ENCODE measurements around the gene KMT2C. TPM values are rescaled to one million over a fixed set of nuclear protein-coding genes. Genes with fewer than 3 reads are reported as not detected.

Gene KMT2C
- total RNA-seq, 1 donor from 2014 or later: 52.0 TPM

DNA sequence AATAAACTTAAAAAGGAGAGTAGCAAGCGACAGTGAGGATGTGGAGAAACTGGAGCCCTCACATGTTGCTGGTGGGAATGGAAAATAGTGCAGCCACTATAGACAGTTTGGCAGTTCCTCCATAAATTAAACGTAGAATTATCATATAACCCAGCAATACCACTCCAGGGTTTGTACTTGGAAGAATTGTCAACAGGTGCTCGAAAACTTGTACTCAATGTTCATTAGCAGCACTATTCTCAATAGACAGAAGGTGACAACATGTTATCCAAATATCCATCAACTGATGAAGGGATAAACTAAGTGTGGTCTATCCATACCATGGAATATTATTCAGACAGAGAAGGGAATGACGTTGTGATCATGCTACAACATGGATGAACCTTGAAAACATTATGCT, 338.5 kb downstream of the KMT2C start:
- Mint-ChIP-seq H3K27me3 (ENCODE audit: low read depth) (no peaks in the 10 kb centered on the region), H3K27ac (ENCODE audit: unreplicated experiment) (no peak overlapping the region), H3K4me3 (ENCODE audit: unreplicated experiment) (no peak overlapping the region), H3K9me3 (ENCODE audit: low read depth) (no peaks in the 10 kb centered on the region), H3K36me3 (ENCODE audit: low read depth) (peaks cover 12% of the 10 kb centered on the region), H3K4me1 (ENCODE audit: low read depth) (no peaks in the 10 kb centered on the region)
- DNase-seq (ENCODE audit: low spot score): no peak
- no peak for TF ChIP-seq CTCF (IDR thresholded peaks at IDR 0.05)

- Mint-ChIP-seq H3K4me1 (ENCODE audit: low read depth) (no peaks in the 10 kb centered on the region), H3K27ac (ENCODE audit: unreplicated experiment) (no peak overlapping the region), H3K27me3 (ENCODE audit: low read depth) (no peaks in the 10 kb centered on the region), H3K9me3 (ENCODE audit: low read depth) (peaks cover under 1% of the 10 kb centered on the region), H3K36me3 (ENCODE audit: low read depth) (peaks cover 6% of the 10 kb centered on the region), H3K4me3 (ENCODE audit: unreplicated experiment) (no peak overlapping the region)
- TF ChIP-seq CTCF (IDR thresholded peaks at IDR 0.05): no peak
- DNase-seq (ENCODE audit: low spot score): no peak
These were observed 340.0 kb downstream of the KMT2C start for GRCh38 chr7:152095771-152096170.

- H3K36me3 Mint-ChIP-seq (ENCODE audit: low read depth): peaks cover 10% of the 10 kb centered on the region
- H3K27ac Mint-ChIP-seq (ENCODE audit: unreplicated experiment): no peak overlapping the region
- no peak overlapping the region for H3K4me3 Mint-ChIP-seq (ENCODE audit: unreplicated experiment)
- H3K9me3 Mint-ChIP-seq (ENCODE audit: low read depth): peaks cover 10% of the 10 kb centered on the region
- H3K27me3 Mint-ChIP-seq (ENCODE audit: low read depth): no peaks in the 10 kb centered on the region
- no peak for DNase-seq (ENCODE audit: low spot score)
- no peak for TF ChIP-seq CTCF (IDR thresholded peaks at IDR 0.05)
- H3K4me1 Mint-ChIP-seq (ENCODE audit: low read depth): no peaks in the 10 kb centered on the region
These were observed 342.1 kb downstream of the KMT2C start for GRCh38 chr7:152093717-152094116.

DNA sequence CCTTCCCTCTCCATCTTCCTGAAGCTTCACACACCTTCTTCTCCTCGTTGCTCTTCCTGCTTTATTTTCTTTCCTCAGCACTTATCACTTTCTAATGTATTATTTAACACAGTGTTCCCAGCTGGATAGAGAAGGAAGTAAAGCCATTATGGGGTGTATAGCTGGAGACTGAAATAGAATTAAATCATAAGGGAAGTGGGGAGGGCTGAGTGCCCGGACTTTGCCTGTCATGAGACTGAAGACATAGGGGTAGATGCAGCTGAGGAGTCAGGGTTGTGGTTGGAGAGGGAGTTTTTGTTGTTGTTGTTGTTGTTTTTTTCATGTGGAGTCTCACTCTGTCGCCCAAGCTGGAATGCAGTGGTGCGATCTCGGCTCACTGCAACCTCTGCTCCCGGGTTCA, 345.1 kb downstream of the KMT2C start:
- Mint-ChIP-seq H3K4me3 (ENCODE audit: unreplicated experiment) (no peak overlapping the region), H3K9me3 (ENCODE audit: low read depth) (peaks cover 16% of the 10 kb centered on the region), H3K36me3 (ENCODE audit: low read depth) (peaks cover 9% of the 10 kb centered on the region), H3K27me3 (ENCODE audit: low read depth) (no peaks in the 10 kb centered on the region), H3K27ac (ENCODE audit: unreplicated experiment) (no peak overlapping the region), H3K4me1 (ENCODE audit: low read depth) (no peaks in the 10 kb centered on the region)
- no peak for TF ChIP-seq CTCF (IDR thresholded peaks at IDR 0.05)
- DNase-seq (ENCODE audit: low spot score): no peak

- Mint-ChIP-seq H3K36me3 (ENCODE audit: low read depth) (peaks cover 10% of the 10 kb centered on the region), H3K9me3 (ENCODE audit: low read depth) (peaks cover 16% of the 10 kb centered on the region), H3K27me3 (ENCODE audit: low read depth) (no peaks in the 10 kb centered on the region), H3K4me3 (ENCODE audit: unreplicated experiment) (no peak overlapping the region), H3K4me1 (ENCODE audit: low read depth) (no peaks in the 10 kb centered on the region), H3K27ac (ENCODE audit: unreplicated experiment) (no peak overlapping the region)
- no peak for DNase-seq (ENCODE audit: low spot score)
- no peak for TF ChIP-seq CTCF (IDR thresholded peaks at IDR 0.05)
These were observed 346.6 kb downstream of the KMT2C start for GRCh38 chr7:152089183-152089582.

Data from chondrocyte (in vitro differentiated cells).